Measurements from ENCODE around the gene AP3B1. TPM values are rescaled to one million over a fixed set of nuclear protein-coding genes. Genes with fewer than 3 reads are reported as not detected.

Gene AP3B1
- total RNA-seq, 3 donors from 2014 or later, result 29.2 to 34.7 (median 31.2) TPM

DNA sequence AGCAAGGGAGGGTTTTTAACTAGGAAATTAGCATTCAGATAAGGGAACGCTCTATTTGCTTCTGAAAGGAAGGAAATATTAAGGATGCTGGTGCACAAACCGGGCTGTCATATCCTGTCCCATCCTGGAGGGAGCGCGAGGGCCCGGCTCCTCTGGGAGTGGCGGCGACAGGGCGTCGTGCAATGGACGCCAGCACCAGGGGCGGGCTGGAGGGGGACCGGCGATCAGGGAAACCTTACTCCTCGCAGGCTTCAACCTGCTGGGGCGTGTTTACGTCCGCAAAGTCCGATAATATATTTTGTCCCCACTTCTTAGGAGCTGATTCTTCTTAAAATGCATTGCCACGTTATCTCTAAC, 321.3 kb downstream of the AP3B1 start:
- H3K4me3 Mint-ChIP-seq, result peak overlapping the region; percentile 69
- ATAC-seq, result no peak

DNA sequence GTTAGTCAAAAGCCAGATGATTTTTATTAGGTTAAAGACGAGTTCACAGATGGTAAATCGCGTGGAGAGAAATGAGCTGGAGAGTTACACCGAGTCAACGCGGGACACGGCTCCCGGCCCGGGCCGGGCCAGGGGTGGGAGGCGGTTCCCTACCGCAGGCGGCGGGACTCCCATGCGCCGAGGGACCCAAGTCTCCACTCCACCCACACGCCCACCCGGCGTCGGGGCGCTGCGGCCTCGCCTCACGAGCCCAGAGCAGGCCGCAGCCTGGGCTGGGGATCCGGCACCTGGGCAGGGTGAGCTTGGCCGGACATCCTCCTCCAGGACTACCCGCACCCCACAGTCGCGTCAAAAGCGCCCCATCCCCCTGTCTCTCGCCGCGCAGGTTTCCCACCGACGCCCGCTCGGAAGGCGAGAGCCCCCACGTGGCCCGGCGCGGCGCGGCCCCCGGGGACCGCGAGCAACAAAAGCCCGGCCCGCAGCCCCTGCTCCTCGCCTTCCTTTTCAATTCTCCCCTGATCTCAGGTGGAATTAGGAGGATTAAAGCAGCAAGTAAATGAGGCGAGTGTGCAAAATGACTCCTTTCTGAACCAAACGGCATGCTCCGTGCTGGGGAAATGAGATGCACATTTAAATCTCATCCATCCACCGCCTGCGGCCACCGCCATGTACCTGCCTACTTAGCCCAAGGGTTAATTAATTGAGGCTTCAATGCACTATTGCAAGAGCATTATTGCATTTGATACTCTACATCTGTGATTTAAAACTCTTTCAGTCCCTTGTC, 321.8 kb downstream of the AP3B1 start:
- peak; percentile 73 to 74 for ATAC-seq
- peak overlapping the region; percentile 69 for H3K4me3 Mint-ChIP-seq
- H3K27me3 Mint-ChIP-seq (ENCODE audit: low read depth), result peaks cover 59% of the 10 kb centered on the region
- H3K36me3 Mint-ChIP-seq (ENCODE audit: insufficient read depth), result no peaks in the 10 kb centered on the region
- peak; percentile 8 for DNase-seq
- peaks cover 8% of the 10 kb centered on the region for H3K4me1 Mint-ChIP-seq (ENCODE audit: low read depth)
- no peaks in the 10 kb centered on the region for H3K9me3 Mint-ChIP-seq

More for the DNA sequence above, 321.3 kb downstream of the AP3B1 start:
- no peaks in the 10 kb centered on the region for H3K9me3 Mint-ChIP-seq
- H3K27me3 Mint-ChIP-seq (ENCODE audit: low read depth), result peaks cover 58% of the 10 kb centered on the region
- no peak for DNase-seq
- peaks cover 1% of the 10 kb centered on the region for H3K36me3 Mint-ChIP-seq (ENCODE audit: insufficient read depth)
- H3K4me1 Mint-ChIP-seq (ENCODE audit: low read depth), result peaks cover 8% of the 10 kb centered on the region

GRCh38 chr5:77971776-77972468, 322.6 kb downstream of the AP3B1 start:
- Mint-ChIP-seq H3K4me3 (peak overlapping the region; percentile 37), H3K27me3 (ENCODE audit: low read depth) (peaks cover 59% of the 10 kb centered on the region), H3K36me3 (ENCODE audit: insufficient read depth) (no peaks in the 10 kb centered on the region), H3K9me3 (no peaks in the 10 kb centered on the region), H3K4me1 (ENCODE audit: low read depth) (peaks cover 8% of the 10 kb centered on the region)
- ATAC-seq (no peak), DNase-seq (no peak)

DNA sequence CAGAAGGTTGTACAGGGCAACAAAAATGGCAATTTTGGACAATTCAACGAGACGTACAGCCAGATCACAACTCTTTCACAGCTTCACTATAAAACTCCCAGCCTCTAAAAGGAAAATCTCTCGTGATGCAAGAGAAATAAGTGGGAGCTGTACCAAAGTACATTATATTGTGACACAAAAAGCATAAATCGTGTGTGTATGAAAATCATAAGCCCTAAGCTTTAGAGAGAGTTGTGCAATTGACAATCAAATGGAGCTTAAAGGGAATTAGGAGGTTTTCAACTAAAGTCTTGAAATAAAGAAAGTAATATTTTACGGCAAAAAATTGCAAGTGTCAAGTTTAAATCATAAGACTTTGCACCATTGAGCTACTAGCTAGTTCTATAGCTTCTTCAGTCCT, 323.6 kb downstream of the AP3B1 start:
- H3K4me3 Mint-ChIP-seq, result no peak overlapping the region
- peaks cover 8% of the 10 kb centered on the region for H3K4me1 Mint-ChIP-seq (ENCODE audit: low read depth)
- H3K9me3 Mint-ChIP-seq, result no peaks in the 10 kb centered on the region
- ATAC-seq (no peak), DNase-seq (no peak)
- no peaks in the 10 kb centered on the region for H3K36me3 Mint-ChIP-seq (ENCODE audit: insufficient read depth)
- peaks cover 56% of the 10 kb centered on the region for H3K27me3 Mint-ChIP-seq (ENCODE audit: low read depth)

- Mint-ChIP-seq H3K4me3 (no peak overlapping the region), H3K4me1 (ENCODE audit: low read depth) (peaks cover 16% of the 10 kb centered on the region), H3K9me3 (no peaks in the 10 kb centered on the region), H3K27me3 (ENCODE audit: low read depth) (peaks cover 22% of the 10 kb centered on the region), H3K36me3 (ENCODE audit: insufficient read depth) (no peaks in the 10 kb centered on the region)
- DNase-seq, result no peak
- no peak for ATAC-seq
These were observed 330.7 kb downstream of the AP3B1 start for GRCh38 chr5:77963795-77964194.

GRCh38 chr5:77960863-77961396, 333.6 kb downstream of the AP3B1 start:
- Mint-ChIP-seq H3K9me3 (no peaks in the 10 kb centered on the region), H3K27me3 (ENCODE audit: low read depth) (peaks cover 35% of the 10 kb centered on the region), H3K4me1 (ENCODE audit: low read depth) (peaks cover 16% of the 10 kb centered on the region), H3K4me3 (no peak overlapping the region), H3K36me3 (ENCODE audit: insufficient read depth) (no peaks in the 10 kb centered on the region)
- DNase-seq (no peak), ATAC-seq (peak in 1 of 2 donors; percentile 28)

- no peaks in the 10 kb centered on the region for H3K9me3 Mint-ChIP-seq
- H3K4me3 Mint-ChIP-seq, result no peak overlapping the region
- peaks cover 35% of the 10 kb centered on the region for H3K27me3 Mint-ChIP-seq (ENCODE audit: low read depth)
- peaks cover 16% of the 10 kb centered on the region for H3K4me1 Mint-ChIP-seq (ENCODE audit: low read depth)
- ATAC-seq (no peak), DNase-seq (no peak)
- no peaks in the 10 kb centered on the region for H3K36me3 Mint-ChIP-seq (ENCODE audit: insufficient read depth)
These were observed 334.2 kb downstream of the AP3B1 start for GRCh38 chr5:77960305-77960704.

- Mint-ChIP-seq H3K36me3 (ENCODE audit: insufficient read depth) (no peaks in the 10 kb centered on the region), H3K27me3 (ENCODE audit: low read depth) (peaks cover 30% of the 10 kb centered on the region), H3K4me3 (no peak overlapping the region), H3K4me1 (ENCODE audit: low read depth) (peaks cover 16% of the 10 kb centered on the region), H3K9me3 (no peaks in the 10 kb centered on the region)
- no peak for DNase-seq
- ATAC-seq, result no peak
These were observed 335.7 kb downstream of the AP3B1 start for GRCh38 chr5:77958642-77959330.

DNA sequence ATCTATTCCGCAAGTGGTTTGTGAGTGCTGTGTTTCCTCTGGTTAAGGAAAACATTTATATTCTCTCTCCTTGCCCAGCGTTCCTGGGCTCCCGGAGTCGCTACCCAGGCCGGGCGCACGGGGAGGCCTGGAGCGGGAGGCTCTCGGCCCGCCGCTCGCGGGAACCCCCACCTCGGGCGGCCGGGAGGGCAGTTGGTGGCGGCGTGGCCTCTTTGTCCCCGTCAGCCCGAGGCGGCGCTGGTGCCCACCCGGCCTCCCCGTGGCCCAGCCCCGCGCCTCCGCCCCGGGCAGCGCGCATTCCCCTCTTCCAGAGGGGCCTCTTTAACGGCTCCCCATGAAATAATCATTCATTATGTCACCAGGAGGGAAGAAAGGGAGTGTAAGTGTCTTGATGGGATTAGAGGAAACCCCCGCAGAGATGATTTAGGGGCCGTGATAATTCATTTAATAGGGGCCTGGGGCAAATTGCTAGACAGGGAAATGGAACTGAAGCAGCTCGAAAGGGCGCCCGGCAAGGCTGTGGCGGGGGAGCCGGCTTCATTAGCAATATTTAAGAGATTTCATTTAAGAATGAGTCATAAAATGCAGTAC, 336.5 kb downstream of the AP3B1 start:
- peaks cover 16% of the 10 kb centered on the region for H3K4me1 Mint-ChIP-seq (ENCODE audit: low read depth)
- DNase-seq, result no peak
- no peak for ATAC-seq
- no peak overlapping the region for H3K4me3 Mint-ChIP-seq
- H3K27me3 Mint-ChIP-seq (ENCODE audit: low read depth), result peaks cover 30% of the 10 kb centered on the region
- H3K9me3 Mint-ChIP-seq, result no peaks in the 10 kb centered on the region
- H3K36me3 Mint-ChIP-seq (ENCODE audit: insufficient read depth), result no peaks in the 10 kb centered on the region

DNA sequence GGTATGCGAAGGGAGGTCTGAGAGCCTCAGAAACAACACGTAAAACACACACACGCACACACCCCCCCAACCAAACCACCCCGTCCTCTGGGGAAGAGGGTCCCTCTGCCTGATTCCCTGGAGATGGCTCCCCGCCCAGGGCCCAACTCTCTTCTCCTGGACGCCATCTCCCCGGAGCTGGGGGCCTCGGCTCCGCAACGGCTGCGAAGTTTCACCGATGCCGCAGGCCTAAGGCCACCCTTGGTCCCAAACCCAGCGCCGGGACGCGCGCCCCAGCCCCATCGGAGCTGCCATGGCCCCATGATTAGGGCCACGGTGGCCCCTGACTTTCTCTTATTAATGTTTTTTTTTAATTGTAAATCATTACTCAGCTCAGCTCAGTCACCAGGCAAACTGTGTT, 337.0 kb downstream of the AP3B1 start:
- Mint-ChIP-seq H3K4me3 (no peak overlapping the region), H3K9me3 (no peaks in the 10 kb centered on the region), H3K36me3 (ENCODE audit: insufficient read depth) (no peaks in the 10 kb centered on the region)

DNA sequence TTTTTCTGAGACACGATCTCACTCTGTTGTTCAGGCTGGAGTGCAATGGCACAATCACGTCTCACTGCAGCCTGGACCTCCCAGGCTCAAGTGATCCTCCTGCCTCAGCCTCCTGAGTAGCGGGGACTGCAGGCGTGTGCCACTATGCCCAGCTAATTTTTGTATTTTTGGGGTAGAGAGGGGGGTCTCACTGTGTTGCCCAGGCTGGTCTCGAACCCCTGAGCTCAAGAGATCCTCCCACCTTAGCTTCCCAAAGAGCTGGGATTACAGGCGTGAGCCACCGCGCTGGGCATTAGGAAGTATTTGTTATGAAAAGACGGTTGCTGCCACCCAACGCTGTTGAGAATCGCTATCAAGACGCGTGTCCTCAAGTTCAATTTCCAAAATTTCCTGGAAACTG, 337.4 kb downstream of the AP3B1 start:
- Mint-ChIP-seq H3K4me1 (ENCODE audit: low read depth) (peaks cover 16% of the 10 kb centered on the region), H3K9me3 (no peaks in the 10 kb centered on the region), H3K4me3 (no peak overlapping the region), H3K36me3 (ENCODE audit: insufficient read depth) (no peaks in the 10 kb centered on the region), H3K27me3 (ENCODE audit: low read depth) (peaks cover 32% of the 10 kb centered on the region)
- DNase-seq (no peak), ATAC-seq (no peak)

More for the DNA sequence above, 337.0 kb downstream of the AP3B1 start:
- DNase-seq, result no peak
- H3K27me3 Mint-ChIP-seq (ENCODE audit: low read depth), result peaks cover 32% of the 10 kb centered on the region
- H3K4me1 Mint-ChIP-seq (ENCODE audit: low read depth), result peaks cover 16% of the 10 kb centered on the region
- no peak for ATAC-seq

DNA sequence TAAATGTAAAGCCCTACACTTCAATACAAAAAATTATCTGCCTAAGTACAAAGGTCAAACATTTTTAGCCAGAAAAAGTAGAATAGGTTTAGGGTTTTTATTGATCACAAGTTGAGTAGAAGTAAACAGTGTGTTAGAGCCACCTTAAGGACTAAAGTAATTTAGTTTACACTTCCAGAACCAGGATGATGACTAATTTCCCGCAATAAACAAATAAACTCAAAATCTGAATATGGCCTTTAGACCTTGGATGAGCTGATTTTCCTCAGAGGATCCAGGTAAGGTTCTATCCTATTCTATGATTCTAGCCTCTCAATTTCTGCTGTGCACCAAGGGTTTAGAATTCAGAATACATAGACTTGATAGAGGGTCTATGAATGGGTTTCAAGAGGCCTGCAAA, 338.9 kb downstream of the AP3B1 start:
- ATAC-seq (no peak), DNase-seq (no peak)
- H3K27me3 Mint-ChIP-seq (ENCODE audit: low read depth), result peaks cover 32% of the 10 kb centered on the region
- peaks cover 11% of the 10 kb centered on the region for H3K4me1 Mint-ChIP-seq (ENCODE audit: low read depth)
- no peaks in the 10 kb centered on the region for H3K9me3 Mint-ChIP-seq
- no peaks in the 10 kb centered on the region for H3K36me3 Mint-ChIP-seq (ENCODE audit: insufficient read depth)
- H3K4me3 Mint-ChIP-seq, result no peak overlapping the region

DNA sequence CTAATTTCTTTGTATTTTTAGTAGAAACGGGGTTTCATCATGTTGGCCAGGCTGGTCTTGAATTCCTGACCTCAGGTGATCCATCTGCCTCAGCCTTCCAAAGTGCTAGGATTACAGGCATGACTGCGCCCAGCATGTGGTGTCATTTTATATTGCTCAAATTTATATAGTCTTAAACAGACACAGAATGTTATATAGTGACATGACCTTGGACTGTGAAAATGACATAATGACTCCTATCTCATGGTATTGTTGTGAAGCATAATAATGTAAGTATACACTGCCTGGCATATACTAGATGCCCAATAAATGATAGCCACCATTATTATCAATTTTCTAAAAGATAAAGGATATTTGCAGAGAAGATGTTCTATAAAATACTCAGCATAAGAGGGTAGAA, 341.1 kb downstream of the AP3B1 start:
- H3K4me3 Mint-ChIP-seq, result no peak overlapping the region
- no peaks in the 10 kb centered on the region for H3K4me1 Mint-ChIP-seq (ENCODE audit: low read depth)
- H3K9me3 Mint-ChIP-seq, result no peaks in the 10 kb centered on the region
- DNase-seq (no peak), ATAC-seq (no peak)
- H3K27me3 Mint-ChIP-seq (ENCODE audit: low read depth), result peaks cover 25% of the 10 kb centered on the region
- no peaks in the 10 kb centered on the region for H3K36me3 Mint-ChIP-seq (ENCODE audit: insufficient read depth)

- Mint-ChIP-seq H3K36me3 (ENCODE audit: insufficient read depth) (no peaks in the 10 kb centered on the region), H3K4me3 (no peak overlapping the region), H3K27me3 (ENCODE audit: low read depth) (peaks cover 20% of the 10 kb centered on the region), H3K4me1 (ENCODE audit: low read depth) (no peaks in the 10 kb centered on the region), H3K9me3 (no peaks in the 10 kb centered on the region)
- ATAC-seq (no peak), DNase-seq (no peak)
These were observed 341.8 kb downstream of the AP3B1 start for GRCh38 chr5:77952636-77953212.

Measured in activated T-cell treated with anti-CD3 and anti-CD28 coated beads, Interleukin-2, amount 50 U/mL, for 4 hours (primary cell).